Occipital lobe (tissue), 3 donors: ENCODE data around the gene NTF4. TPM values are rescaled to one million over a fixed set of nuclear protein-coding genes. Genes with fewer than 3 reads are reported as not detected.
"Not testable (repeated sequence)": the region's sequence is repeated elsewhere in the genome, so short reads cannot be mapped to it uniquely, and the experiment has no call there.

Experiments used
- DNase-seq: peaks from one replicate; lab custom pipeline; 2025; lab: John Stamatoyannopoulos, UW
- small RNA-seq: library from RNA; depleted of rRNA; stranded (forward); fragments of <200 nt; gene quantifications from one replicate; pipeline ENCODE3, GENCODE V24; 2014
- total RNA-seq: library from RNA; depleted of rRNA; stranded (reverse); fragments of >200 nt; gene quantifications from one replicate; pipeline ENCODE4 v1.2.3, GENCODE V29; 2014

The NTF4 gene
- total RNA-seq, 1 donor from 2014 or later, result not detected

- DNase-seq, result no peak
Measured at GRCh38 chr19:49022116-49022515, 42.5 kb downstream of the NTF4 start.

GRCh38 chr19:49020931-49021895 is 43.4 kb downstream of the NTF4 start:
- no peak for DNase-seq

- no peak for DNase-seq
Measured at GRCh38 chr19:49020342-49020741, 44.3 kb downstream of the NTF4 start.

GRCh38 chr19:49019242-49019932 is 45.2 kb downstream of the NTF4 start:
- no peak for DNase-seq

- not testable (repeated sequence) for DNase-seq
Measured at GRCh38 chr19:49018388-49019241, 46.0 kb downstream of the NTF4 start.

GRCh38 chr19:49017666-49018351 is 46.8 kb downstream of the NTF4 start:
- no peak for DNase-seq

- DNase-seq, result no peak
Measured at GRCh38 chr19:49017041-49017665, 47.5 kb downstream of the NTF4 start, which contains the start of gene LHB. TSS of gene LHB (minus strand) at chr19:49017091. CDS start at chr19:49017081, 10 bp downstream.

- no peak for DNase-seq
Measured at GRCh38 chr19:49016067-49016839, 48.4 kb downstream of the NTF4 start.

- no peak for DNase-seq
Measured at GRCh38 chr19:49014870-49015255, 49.8 kb downstream of the NTF4 start.

- no peak for DNase-seq
Measured at GRCh38 chr19:49014123-49014869, 50.3 kb downstream of the NTF4 start.

GRCh38 chr19:49011194-49011593 is 53.4 kb downstream of the NTF4 start:
- no peak for DNase-seq

Small RNAs within 50 kb of the gene (small RNA-seq; reads per million reads assigned to genes)
- gene RN7SL708P, result not detected

Other genes starting within 250 kb of the NTF4 start
- 2.5 TPM for gene HSD17B14, start 228.3 kb downstream of the NTF4 start, total RNA-seq
- 0.31 TPM for gene PLEKHA4, start 196.2 kb downstream of the NTF4 start, total RNA-seq
- gene PPP1R15A, start 192.4 kb downstream of the NTF4 start, total RNA-seq, result 24.6 TPM
- gene TULP2, start 166.1 kb downstream of the NTF4 start, total RNA-seq, result not detected
- 42.6 TPM for gene NUCB1, start 164.5 kb downstream of the NTF4 start, total RNA-seq
- gene DHDH, start 131.1 kb downstream of the NTF4 start, total RNA-seq, result not detected
- 12.5 TPM for gene BAX, start 109.9 kb downstream of the NTF4 start, total RNA-seq
- 677 TPM for gene FTL, start 99.5 kb downstream of the NTF4 start, total RNA-seq
- gene GYS1, start 71.5 kb downstream of the NTF4 start, total RNA-seq, result 14.2 TPM
- gene RUVBL2, start 70.9 kb downstream of the NTF4 start, total RNA-seq, result 81.4 TPM
- gene LHB, start 47.7 kb downstream of the NTF4 start, total RNA-seq, result not detected
- gene CGB3, start 40.5 kb downstream of the NTF4 start, total RNA-seq, result not detected
- not detected for gene CGB2, start 32.9 kb downstream of the NTF4 start, total RNA-seq
- not detected for gene CGB1, start 27.9 kb downstream of the NTF4 start, total RNA-seq
- not detected for gene CGB5, start 21.0 kb downstream of the NTF4 start, total RNA-seq
- not detected for gene CGB8, start 15.7 kb downstream of the NTF4 start, total RNA-seq
- gene CGB7, start 7.1 kb downstream of the NTF4 start, total RNA-seq, result not detected
- under 0.01 TPM for gene KCNA7, start 7.9 kb upstream of the NTF4 start, total RNA-seq
- 112 TPM for gene SNRNP70, start 20.6 kb upstream of the NTF4 start, total RNA-seq
- gene LIN7B, start 49.6 kb upstream of the NTF4 start, total RNA-seq, result 28.7 TPM
- 0.47 TPM for gene C19orf73, start 54.3 kb upstream of the NTF4 start, total RNA-seq
- 35.9 TPM for gene PPFIA3, start 54.7 kb upstream of the NTF4 start, total RNA-seq
- 0.47 TPM for gene HRC, start 90.6 kb upstream of the NTF4 start, total RNA-seq
- 4.7 TPM for gene TRPM4, start 93.0 kb upstream of the NTF4 start, total RNA-seq